Nucleus accumbens (tissue), 56 donors: ENCODE results near the gene ARHGEF16.
A peak's percentile ranks its signal among the peaks of the same experiment; 100 is the strongest.

ENCODE experiments used
- DNase-seq, 56 donors: peaks; one replicate each; lab custom pipeline; 2025; lab: John Stamatoyannopoulos, UW

The ARHGEF16 gene

DNA sequence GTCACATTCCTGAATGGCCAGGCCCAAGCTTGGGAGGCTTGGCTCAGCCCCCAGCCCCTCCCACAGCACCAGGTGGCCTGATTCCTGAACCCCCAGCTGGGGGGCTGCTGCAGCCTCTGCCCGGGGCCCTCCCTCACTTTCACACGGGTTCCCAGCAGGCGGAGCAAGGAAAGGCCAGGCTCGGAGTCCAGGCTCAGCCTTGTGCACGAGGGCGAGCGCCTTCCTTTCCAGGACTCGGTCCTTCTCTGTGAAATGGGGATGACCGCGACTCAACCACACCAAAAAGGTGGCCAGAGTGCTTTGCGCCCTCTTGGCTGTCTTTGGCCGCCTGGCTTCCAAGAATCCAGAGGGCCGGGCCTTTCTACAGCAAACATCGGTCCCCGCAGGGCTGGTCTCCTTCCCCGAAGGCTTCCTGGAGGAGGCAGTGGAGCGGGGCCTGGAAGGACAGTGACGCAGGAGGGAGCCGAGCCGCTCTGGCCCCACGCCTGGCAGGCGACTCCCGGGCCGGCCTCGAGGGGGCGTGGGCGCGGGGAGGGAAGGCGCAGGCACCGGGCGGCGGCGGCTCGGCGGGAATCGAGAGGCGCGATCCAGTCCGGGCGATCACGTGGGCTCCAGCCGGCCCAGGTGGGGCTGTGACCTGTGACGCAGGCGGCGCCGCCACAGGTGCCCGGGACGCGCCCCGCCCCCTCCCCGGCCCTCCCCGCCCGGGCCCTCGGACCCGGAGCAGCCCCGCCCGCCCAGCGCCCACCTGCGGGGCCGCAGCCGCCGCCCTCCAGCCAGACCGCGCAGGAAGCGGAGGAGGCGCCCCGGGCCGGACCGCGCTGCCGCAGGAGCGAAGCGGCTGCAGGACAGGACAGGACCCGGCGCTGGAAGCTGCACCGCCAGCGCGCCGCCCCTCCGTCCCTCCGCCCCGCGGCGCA lies at the start of gene ARHGEF16:
TSS of gene ARHGEF16 (plus strand) at position 775 of the 920 bp plus-strand sequence. CDS start 8,420 bp downstream, outside the sequence.
- peak in 3 of 56 donors; percentile 33 to 47 (median 34) for DNase-seq

DNA sequence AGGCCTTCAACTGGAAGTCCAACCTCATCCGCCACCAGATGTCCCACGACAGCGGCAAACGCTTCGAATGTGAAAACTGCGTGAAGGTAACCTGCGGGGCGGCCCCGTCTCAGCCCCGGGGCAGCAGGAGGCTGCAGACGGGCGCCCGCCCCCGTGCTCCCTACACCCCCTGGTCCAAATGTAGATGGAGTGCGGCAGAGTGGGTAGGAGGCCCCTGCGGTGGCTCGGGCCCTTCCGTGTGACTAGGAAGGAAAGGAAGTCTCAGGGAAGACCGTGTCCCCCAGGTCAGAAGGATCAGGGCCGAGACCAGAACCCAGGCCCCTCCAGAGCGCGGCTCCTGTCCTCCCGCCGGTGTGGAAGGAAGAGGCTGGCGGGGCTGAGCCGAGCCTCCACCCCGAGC lies 49.7 kb upstream of the ARHGEF16 start:
- no peak for DNase-seq

DNA sequence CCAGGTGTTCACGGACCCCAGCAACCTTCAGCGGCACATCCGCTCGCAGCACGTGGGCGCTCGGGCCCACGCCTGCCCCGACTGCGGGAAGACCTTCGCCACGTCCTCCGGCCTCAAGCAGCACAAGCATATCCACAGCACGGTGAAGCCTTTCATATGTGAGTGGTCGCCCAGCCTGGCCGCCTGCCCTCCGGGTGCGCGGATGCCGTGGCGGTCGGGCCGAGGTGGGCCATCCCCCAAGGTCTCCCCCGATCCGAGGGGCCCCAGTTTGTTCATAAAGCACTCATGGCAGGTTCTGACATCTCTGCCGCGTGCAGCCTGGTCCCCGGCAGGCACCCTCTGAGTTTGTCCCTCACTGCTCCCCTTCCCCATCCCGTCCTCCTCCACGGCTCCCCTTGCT lies 49.0 kb upstream of the ARHGEF16 start:
- no peak for DNase-seq

DNA sequence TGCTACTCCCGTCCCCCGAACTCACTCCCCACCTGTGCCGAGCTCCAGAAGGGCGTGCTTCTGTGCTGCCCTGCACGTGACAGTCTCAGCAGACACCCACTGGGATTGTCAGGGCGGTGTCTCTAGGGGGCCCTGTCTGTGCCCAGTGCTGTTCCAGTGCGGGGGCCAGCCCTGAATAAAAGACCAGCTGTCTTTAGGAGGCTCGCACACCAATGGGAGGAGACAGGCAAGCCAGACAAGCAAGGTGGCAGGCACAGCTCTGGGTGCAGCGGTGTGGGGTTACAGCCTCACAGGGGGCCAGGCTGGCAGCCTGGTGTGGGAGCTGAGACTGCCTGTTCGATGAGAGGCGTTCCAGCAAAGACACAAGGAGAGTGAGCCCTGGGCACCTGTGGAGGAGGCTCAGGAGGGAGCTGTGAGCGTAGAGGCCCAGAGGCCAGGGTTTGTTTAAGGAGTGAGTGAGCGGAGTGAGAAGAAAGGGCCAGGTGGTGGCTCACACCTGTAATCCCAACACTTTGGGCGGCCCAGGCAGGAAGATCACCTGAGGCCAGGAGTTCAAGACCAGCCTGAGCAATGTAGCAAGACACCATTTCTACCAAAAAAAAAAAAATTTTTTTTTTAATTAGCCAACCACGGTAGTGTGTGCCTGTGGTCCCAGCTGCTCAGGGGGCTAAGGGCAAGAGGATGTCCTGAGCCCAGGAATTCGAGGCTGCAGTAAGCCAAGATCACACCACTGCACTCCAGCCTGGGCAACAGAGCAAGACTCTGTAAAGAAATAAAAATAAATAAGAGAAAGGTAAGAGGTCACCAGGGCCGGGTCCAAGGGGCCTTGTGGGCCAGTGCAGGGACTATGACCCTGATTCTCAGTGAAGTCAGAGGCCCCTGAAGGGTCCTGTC lies 48.2 kb upstream of the ARHGEF16 start:
- DNase-seq, result no peak

DNA sequence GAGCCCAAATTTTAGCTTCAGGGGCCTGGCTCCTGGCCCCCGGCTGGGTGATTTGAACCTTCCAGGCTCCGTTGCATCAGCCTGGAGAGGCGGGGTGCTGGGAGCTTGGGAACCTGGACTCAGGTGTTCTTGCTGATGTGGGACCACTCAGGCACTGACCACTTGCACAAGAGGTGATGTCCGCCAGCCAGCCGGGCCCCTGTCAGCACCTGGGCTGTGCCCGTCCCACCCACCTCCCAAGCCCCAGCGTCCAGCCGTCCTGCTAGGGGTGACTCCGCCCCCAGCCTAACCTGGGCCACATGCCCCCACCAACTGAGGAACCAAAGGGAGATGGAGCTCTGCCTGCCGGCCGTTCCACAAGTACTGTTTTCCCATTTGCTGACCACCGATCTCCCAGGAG lies 47.4 kb upstream of the ARHGEF16 start:
- no peak for DNase-seq

DNA sequence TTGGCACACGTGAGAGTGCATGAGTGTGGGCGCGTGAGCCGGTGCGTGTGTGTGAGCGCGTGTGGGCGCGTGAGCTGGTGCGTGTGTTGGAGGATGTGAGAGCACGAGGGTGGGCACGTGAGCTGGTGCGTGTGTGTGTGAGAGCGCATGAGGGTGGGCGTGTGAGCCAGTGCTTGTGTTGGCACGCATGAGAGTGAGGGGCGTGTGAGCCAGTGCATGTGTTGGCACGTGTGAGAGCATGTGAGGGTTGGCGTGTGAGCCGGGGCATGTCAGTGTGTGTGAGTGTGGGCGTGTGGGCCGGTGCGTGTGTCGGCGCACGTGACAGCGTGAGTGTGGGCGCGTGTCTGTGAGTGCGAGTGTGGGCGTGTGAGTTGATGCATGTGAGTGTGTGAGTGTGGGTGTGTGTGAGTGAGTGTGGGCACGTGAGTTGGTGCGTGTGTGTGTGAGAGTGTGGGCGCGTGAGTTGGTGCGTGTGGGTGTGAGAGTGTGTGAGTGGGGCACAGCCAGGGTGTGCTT lies 45.7 kb upstream of the ARHGEF16 start:
- peak in 1 of 56 donors; percentile 72 for DNase-seq

DNA sequence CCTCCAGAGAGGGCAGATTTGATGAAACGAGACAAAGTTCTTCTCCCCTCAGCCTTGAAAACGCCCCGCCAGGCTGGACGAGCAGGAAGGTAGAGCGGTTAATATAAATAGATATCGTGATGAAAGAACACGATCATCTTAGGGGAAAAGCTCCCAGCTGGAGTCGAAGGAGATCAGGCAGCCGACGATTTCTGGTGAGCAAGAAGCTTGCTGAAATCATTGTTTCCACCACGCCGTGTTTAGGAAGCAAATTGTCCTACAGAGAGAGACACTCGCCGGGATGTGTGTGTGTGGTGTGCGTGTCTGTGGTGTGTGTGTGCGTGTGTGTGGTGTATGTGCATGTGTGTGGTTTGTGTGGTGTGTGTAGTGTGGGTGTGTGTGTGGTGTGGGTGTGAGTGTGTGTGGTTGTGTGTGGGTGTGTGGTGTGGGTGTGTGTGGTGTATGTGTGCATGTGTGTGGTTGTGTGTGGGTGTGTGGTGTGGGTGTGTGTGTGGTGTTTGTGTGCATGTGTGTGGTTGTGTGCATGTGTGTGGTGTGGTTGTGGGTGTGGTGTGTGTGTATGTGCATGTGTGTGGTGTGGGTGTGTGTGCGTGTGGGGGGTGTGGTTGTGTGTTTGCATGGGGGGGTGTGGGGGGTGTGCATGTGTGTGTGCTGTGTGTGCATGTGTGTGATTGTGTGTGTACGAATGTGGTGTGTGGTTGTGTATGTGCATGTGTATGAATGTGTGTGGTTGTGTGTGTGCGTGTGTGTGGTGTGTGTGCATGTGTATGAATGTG lies 44.9 kb upstream of the ARHGEF16 start:
- DNase-seq, result no peak

DNA sequence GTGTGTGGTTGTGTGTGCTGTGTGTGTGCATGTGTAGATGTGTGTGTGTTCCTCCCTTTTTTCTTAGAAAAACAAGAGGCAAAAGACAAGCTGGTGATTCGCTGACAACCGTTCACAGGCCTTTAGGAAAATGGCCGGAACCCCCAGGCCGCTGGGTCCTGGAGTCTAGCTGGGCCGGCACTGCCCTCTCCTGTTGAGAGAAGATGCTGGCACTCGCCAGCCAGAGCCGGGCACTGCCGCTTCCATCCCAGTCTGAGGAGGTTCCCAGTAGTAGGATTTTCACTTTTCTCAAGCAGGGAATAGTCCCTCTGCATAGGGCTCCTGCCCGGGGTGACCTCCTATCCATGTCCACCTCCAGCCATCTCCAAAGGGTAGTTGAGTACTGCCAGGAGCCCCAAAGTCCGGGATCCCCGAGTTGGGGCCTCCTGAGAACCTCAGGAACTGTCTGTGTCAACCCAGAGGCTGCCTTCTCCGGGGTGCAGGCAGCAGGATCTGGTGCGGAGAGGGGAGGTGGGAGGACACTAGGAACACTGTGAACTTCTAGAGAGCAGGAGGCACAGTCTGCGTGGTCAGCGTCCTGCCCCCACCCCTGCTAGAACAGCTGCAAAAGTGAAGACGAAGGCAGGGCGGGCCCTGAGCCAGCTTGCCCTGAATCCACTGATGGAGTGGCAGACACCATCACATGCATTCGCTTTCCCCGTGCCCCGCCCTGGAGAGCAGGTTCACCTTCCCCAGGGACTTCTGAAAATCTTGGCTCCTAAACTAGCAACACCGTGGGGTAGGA lies 44.1 kb upstream of the ARHGEF16 start:
- peak in 52 of 56 donors; percentile 13 to 87 (median 48) for DNase-seq

DNA sequence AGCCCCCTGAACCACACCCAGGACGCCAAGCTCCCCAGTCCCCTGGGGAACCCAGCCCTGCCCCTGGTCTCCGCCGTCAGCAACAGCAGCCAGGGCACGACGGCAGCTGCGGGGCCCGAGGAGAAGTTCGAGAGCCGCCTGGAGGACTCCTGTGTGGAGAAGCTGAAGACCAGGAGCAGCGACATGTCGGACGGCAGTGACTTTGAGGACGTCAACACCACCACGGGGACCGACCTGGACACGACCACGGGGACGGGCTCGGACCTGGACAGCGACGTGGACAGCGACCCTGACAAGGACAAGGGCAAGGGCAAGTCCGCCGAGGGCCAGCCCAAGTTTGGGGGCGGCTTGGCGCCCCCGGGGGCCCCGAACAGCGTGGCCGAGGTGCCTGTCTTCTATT lies 42.7 kb upstream of the ARHGEF16 start:
- no peak for DNase-seq

DNA sequence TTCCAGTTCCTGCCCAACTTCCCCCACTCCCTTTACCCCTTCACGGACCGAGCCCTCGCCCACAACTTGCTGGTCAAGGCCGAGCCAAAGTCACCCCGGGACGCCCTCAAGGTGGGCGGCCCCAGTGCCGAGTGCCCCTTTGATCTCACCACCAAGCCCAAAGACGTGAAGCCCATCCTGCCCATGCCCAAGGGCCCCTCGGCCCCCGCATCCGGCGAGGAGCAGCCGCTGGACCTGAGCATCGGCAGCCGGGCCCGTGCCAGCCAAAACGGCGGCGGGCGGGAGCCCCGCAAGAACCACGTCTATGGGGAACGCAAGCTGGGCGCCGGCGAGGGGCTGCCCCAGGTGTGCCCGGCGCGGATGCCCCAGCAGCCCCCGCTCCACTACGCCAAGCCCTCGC lies 42.1 kb upstream of the ARHGEF16 start:
- no peak for DNase-seq

DNA sequence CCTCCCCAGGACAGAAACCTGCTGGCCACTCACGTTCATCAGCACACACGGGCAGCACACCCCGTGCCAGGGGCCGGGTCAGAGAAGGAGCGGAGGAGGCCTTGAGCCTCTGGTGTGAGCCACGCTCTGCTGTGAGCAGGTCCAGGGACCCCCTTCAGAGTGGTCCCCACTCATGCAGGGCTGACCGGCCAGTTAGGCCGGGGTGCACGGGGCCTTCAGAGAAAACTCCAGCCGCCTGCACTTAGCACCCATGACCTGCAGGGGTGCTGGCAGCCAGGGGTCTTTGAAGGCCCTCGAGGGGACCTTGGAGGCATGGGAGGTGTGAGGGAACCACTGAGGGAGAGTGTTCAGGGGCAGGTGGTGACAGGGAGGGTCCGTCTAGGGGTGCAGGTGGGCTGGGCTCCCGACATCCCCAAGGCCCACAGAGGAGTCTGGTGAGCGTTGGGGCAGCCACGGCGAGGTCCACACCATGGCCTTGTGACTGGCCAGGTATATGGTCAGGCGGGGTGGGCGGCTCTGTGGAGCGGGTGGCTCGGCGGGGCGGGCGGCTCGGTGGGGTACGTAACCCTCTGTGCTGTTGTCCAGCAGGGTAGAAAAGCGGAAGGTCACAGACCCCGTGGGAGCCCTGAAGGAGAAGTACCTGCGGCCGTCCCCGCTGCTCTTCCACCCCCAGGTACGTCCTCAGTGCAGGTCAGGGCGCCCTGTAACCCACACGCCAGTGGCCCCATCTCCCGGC lies 40.3 kb upstream of the ARHGEF16 start:
- DNase-seq, result no peak

DNA sequence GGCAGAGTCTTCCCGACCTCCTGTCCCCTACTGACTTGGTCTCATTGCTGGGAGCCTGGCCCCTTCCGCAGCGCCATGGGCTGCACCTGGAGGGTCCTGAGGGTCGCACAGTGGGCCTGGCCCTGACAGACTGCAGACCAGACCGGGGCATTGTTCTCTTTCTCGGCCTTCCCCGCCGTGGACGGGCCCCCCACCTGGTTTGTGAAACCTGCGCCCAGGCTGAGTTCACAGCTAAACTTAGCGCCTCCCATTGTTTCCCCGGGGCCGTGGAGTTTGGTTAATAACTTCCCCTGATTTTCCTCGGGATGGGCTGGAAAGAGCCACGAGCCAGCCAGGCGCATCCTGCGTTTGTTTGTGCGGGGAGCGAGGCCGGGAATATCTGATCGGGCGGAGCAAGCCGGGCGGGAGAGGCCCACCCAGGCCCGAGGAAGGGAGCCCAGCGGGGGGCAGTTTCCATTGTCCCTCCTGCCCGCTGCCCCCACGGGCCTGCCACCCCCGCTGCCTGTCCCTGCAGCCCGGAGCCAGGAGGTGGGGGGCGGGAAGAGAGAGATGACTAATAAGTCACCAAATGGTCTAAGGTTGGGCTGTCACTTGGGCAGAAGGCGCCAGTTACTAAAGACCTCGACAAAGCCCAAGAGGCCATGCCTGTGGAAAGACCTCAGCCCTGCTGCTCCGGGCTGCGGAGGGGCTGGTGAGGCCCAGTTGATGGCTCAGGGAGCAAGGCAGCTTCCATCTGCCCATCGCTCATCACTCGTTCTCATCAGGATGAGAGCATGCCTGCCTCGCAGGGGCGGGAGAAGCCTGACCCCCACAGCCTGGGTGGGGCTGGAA lies 39.0 kb upstream of the ARHGEF16 start:
- DNase-seq, result no peak

DNA sequence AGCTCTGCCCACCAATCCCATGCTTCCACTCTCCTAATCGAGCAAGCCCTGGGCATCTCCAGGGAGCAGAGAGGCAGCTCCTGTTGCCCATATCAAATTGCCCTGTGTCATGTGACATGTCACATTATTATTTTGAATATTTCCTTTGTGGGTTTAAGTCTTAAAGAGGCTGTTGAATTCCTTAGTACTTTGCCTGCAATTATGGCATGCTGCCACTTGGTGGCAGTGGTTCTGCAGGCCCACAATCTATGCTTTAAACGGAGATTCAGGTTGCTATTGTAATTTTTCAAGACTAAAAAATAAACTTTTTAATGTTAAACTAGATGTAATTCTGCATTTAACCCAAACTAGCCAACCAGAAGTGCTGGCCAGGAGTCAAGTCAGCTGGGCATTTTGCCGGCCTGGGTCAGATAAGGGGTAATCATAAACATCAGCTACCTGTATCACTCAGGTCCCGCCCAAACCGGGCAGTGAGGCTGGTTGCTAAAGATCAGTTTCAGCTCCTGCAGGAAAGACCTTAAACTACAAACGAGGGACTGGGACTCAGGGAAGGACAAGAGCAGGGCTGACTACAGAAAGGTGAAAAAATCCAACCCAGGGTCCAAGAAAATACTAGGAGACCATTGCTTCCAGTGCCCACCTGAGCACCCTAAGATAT lies 37.3 kb upstream of the ARHGEF16 start:
- no peak for DNase-seq

DNA sequence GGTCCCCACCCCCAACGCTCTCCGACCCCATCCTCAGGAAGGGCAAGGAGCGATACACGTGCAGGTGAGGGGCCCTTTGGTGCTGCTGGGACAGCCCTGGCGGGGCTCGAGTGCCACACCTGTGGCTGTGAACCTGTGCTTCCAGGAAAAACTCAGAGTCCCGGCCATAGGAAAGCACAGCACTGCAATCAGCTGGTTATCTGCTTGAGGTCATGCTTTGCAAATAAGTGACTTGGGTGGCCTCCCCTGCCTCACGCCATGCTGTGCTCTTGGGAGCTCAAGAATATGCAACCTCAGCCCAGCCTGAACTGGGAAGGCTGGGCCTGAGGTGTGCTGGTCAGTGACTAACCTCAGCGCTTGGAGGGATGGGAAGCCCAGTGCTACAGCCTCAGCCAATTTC lies 36.5 kb upstream of the ARHGEF16 start:
- DNase-seq, result no peak

DNA sequence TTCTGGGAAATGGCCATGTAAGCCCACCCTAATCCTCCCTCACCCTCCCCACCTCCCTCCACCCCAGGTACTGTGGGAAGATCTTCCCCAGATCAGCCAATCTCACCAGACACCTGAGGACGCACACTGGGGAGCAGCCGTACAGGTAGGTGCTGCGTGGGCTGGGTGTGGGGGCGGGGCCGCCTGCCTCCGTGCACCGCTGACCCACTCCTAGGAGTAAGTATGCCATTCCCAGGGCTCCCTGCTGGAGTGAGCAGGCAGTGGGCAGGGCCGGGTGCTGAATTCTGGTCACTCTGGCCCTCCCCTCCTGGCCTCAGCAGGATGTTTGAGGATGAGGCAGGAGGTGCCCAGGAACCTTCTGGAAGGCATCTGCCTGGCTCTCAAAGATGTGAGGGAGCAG lies 35.9 kb upstream of the ARHGEF16 start:
- no peak for DNase-seq

DNA sequence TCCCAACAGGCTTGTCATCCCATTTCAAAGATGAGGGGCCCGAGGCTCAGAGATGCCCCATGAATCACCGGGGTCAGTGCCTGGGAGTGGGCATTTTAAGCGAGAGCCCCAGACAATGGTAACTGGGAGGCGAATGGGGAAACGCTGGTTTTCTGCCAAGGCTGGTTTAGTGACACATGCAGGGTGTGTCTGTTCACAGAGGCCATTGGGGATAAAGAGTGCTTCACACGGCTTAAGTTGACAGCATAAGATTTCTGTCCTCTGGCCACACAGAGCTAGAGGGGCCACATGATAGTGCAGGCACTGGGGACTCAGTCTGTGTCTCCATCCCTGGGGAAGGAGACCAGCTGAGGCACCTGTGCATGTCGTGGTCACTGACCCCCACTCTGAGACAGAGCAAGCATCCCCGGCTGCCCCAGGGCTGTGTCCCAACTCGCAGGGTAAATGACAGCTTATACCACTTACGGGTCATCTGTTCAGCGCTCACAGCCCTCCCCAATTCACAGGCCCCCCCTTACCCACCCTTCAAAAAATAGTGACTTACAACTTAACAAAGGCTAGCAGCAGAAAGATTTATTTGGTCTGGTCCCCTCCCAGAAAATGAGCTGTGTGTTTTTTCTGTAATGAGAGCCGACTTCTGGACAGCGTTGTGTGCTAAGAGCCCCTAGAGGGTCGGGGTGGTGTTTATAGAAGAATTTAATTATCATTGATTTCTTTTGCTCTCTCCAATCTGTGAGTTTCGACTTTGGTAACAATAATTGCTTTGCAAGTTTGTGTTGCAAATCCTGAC lies 34.9 kb upstream of the ARHGEF16 start:
- DNase-seq, result no peak
